ENCODE data around the gene NPAS3. TPM values are rescaled to one million over a fixed set of nuclear protein-coding genes. Genes with fewer than 3 reads are reported as not detected.

The NPAS3 gene
- total RNA-seq, 1 donor from 2014 or later = 2.4 TPM

GRCh38 chr14:33774723-33775470 lies 836.2 kb downstream of the NPAS3 start:
- peaks cover 9% of the 10 kb centered on the region for H3K4me1 Mint-ChIP-seq (ENCODE audit: low read depth, unreplicated experiment)
- H3K9me3 Mint-ChIP-seq (ENCODE audit: unreplicated experiment) = peaks cover 2% of the 10 kb centered on the region
- DNase-seq = no peak
- no peaks in the 10 kb centered on the region for H3K36me3 Mint-ChIP-seq (ENCODE audit: unreplicated experiment)
- H3K4me3 Mint-ChIP-seq (ENCODE audit: unreplicated experiment) = no peak overlapping the region
- no peaks in the 10 kb centered on the region for H3K27me3 Mint-ChIP-seq (ENCODE audit: unreplicated experiment)
- TF ChIP-seq CTCF (IDR thresholded peaks at IDR 0.05; ENCODE audit: partially characterized antibody, unreplicated experiment) = no peak
- H3K27ac Mint-ChIP-seq (ENCODE audit: unreplicated experiment) = no peak overlapping the region

- no peak overlapping the region for H3K27ac Mint-ChIP-seq (ENCODE audit: unreplicated experiment)
- peaks cover 2% of the 10 kb centered on the region for H3K9me3 Mint-ChIP-seq (ENCODE audit: unreplicated experiment)
- H3K36me3 Mint-ChIP-seq (ENCODE audit: unreplicated experiment) = no peaks in the 10 kb centered on the region
- no peak for TF ChIP-seq CTCF (IDR thresholded peaks at IDR 0.05; ENCODE audit: partially characterized antibody, unreplicated experiment)
- DNase-seq = no peak
- no peaks in the 10 kb centered on the region for H3K27me3 Mint-ChIP-seq (ENCODE audit: unreplicated experiment)
- H3K4me3 Mint-ChIP-seq (ENCODE audit: unreplicated experiment) = no peak overlapping the region
- H3K4me1 Mint-ChIP-seq (ENCODE audit: low read depth, unreplicated experiment) = peaks cover 9% of the 10 kb centered on the region
Observed at GRCh38 chr14:33776871-33777270, 838.2 kb downstream of the NPAS3 start.

GRCh38 chr14:33777681-33778080 lies 839.0 kb downstream of the NPAS3 start:
- H3K4me3 Mint-ChIP-seq (ENCODE audit: unreplicated experiment) = no peak overlapping the region
- H3K4me1 Mint-ChIP-seq (ENCODE audit: low read depth, unreplicated experiment) = peaks cover 9% of the 10 kb centered on the region
- no peaks in the 10 kb centered on the region for H3K36me3 Mint-ChIP-seq (ENCODE audit: unreplicated experiment)
- no peaks in the 10 kb centered on the region for H3K27me3 Mint-ChIP-seq (ENCODE audit: unreplicated experiment)
- peaks cover 3% of the 10 kb centered on the region for H3K9me3 Mint-ChIP-seq (ENCODE audit: unreplicated experiment)
- H3K27ac Mint-ChIP-seq (ENCODE audit: unreplicated experiment) = no peak overlapping the region
- no peak for DNase-seq
- no peak for TF ChIP-seq CTCF (IDR thresholded peaks at IDR 0.05; ENCODE audit: partially characterized antibody, unreplicated experiment)

GRCh38 chr14:33780035-33780434 lies 841.4 kb downstream of the NPAS3 start:
- H3K4me1 Mint-ChIP-seq (ENCODE audit: low read depth, unreplicated experiment) = peaks cover 17% of the 10 kb centered on the region
- no peak overlapping the region for H3K4me3 Mint-ChIP-seq (ENCODE audit: unreplicated experiment)
- peaks cover 6% of the 10 kb centered on the region for H3K9me3 Mint-ChIP-seq (ENCODE audit: unreplicated experiment)

More at GRCh38 chr14:33780035-33780434, 841.4 kb downstream of the NPAS3 start:
- no peak for DNase-seq
- H3K27me3 Mint-ChIP-seq (ENCODE audit: unreplicated experiment) = no peaks in the 10 kb centered on the region
- no peak for TF ChIP-seq CTCF (IDR thresholded peaks at IDR 0.05; ENCODE audit: partially characterized antibody, unreplicated experiment)
- no peaks in the 10 kb centered on the region for H3K36me3 Mint-ChIP-seq (ENCODE audit: unreplicated experiment)
- no peak overlapping the region for H3K27ac Mint-ChIP-seq (ENCODE audit: unreplicated experiment)

Measured in glutamatergic neuron (in vitro differentiated cells).